Peyer's patch (tissue), 4 donors: ENCODE measurements around the gene ACADSB. TPM values are rescaled to one million over a fixed set of nuclear protein-coding genes. Genes with fewer than 3 reads are reported as not detected.

Experiments
- DNase-seq, 3 donors: peaks; one replicate each; pipeline ENCODE4 v3.0.0-alpha.2; 2017 to 2019
- H3K27ac ChIP-seq, 4 donors: fragments of 200-600 bp; sonication (generic); one replicate each; pipeline ENCODE4 v1.5.1; 2016 to 2019
- H3K27me3 ChIP-seq, 2 donors: fragments of 200-600 bp; sonication (generic); one replicate each; pipeline ENCODE4 v1.5.1; 2019
- H3K36me3 ChIP-seq, 3 donors: fragments of 200-600 bp; sonication (generic); one replicate each; pipeline ENCODE4 v1.5.1; 2016 to 2019
- H3K4me1 ChIP-seq, 4 donors: fragments of 200-600 bp; sonication (generic); one replicate each; pipeline ENCODE4 v1.5.1; 2016 to 2019
- H3K4me3 ChIP-seq, 4 donors: fragments of 200-600 bp; sonication (generic); 1 replicate in 3 of 4; 2 replicates in 1 of 4; pipeline ENCODE4 v1.5.1; 2016 to 2019; ENCODE audit warnings: mild to moderate bottlenecking in 1 of 4
- H3K9me3 ChIP-seq, 4 donors: fragments of 200-600 bp; sonication (generic); one replicate each; pipeline ENCODE4 v1.5.1; 2016 to 2019; ENCODE audit warnings: mild to moderate bottlenecking in 1 of 4
- POLR2A ChIP-seq, 2 donors: fragments of 450-650 bp; IDR thresholded peaks; one replicate each; pipeline ENCODE4 v1.5.1; 2017; ENCODE audit warnings: antibody characterized with exemption in 2 of 2, mild to moderate bottlenecking in 2 of 2, moderate library complexity in 2 of 2
- total RNA-seq, 4 donors: library from RNA; depleted of rRNA; stranded (reverse); fragments of >200 nt; gene quantifications; one replicate each; pipeline ENCODE4 v1.1.0, GENCODE V29; 2016
- TF ChIP-seq, protein P1 (sequence below), 6 experiments: fragments of 450-650 bp in 4 of 6; fragments of 200-600 bp in 2 of 6; sonication (generic) in 1 of 6; IDR thresholded peaks; one replicate each; pipeline ENCODE4 v1.5.1; 2017 to 2019; ENCODE audit warnings: antibody characterized with exemption in 6 of 6, mild to moderate bottlenecking in 3 of 6, moderate library complexity in 1 of 6

Gene ACADSB
- total RNA-seq, 4 donors from 2014 or later = 9.1 to 14.2 (median 10.2) TPM

GRCh38 chr10:122980209-122981065 lies 28.4 kb upstream of the ACADSB start, which contains the start of gene PSTK:
PSTK (plus strand) TSS chr10:122980401; CDS start chr10:122980480, 79 bp downstream.
- peak; percentile 89 to 96 (median 95) for DNase-seq
- Histone ChIP-seq H3K27me3 (no peaks in the 10 kb centered on the region), H3K4me3 (peak within 1 kb of the TSS; percentile 69 to 87 (median 82)), H3K36me3 (no peaks in the 10 kb centered on the region), H3K27ac (peak within 1 kb of the TSS; percentile 90 to 97 (median 94)), H3K4me1 (peaks cover 0 to 6% (median 0%) of the 10 kb centered on the region in 4 donors), H3K9me3 (no peaks in the 10 kb centered on the region)
- TF ChIP-seq, protein P1, sequence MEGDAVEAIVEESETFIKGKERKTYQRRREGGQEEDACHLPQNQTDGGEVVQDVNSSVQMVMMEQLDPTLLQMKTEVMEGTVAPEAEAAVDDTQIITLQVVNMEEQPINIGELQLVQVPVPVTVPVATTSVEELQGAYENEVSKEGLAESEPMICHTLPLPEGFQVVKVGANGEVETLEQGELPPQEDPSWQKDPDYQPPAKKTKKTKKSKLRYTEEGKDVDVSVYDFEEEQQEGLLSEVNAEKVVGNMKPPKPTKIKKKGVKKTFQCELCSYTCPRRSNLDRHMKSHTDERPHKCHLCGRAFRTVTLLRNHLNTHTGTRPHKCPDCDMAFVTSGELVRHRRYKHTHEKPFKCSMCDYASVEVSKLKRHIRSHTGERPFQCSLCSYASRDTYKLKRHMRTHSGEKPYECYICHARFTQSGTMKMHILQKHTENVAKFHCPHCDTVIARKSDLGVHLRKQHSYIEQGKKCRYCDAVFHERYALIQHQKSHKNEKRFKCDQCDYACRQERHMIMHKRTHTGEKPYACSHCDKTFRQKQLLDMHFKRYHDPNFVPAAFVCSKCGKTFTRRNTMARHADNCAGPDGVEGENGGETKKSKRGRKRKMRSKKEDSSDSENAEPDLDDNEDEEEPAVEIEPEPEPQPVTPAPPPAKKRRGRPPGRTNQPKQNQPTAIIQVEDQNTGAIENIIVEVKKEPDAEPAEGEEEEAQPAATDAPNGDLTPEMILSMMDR (IDR thresholded peaks at IDR 0.05) = peak; percentile 86 to 99 (median 97)
- peak; percentile 60 to 63 for TF ChIP-seq POLR2A (IDR thresholded peaks at IDR 0.05)

DNA sequence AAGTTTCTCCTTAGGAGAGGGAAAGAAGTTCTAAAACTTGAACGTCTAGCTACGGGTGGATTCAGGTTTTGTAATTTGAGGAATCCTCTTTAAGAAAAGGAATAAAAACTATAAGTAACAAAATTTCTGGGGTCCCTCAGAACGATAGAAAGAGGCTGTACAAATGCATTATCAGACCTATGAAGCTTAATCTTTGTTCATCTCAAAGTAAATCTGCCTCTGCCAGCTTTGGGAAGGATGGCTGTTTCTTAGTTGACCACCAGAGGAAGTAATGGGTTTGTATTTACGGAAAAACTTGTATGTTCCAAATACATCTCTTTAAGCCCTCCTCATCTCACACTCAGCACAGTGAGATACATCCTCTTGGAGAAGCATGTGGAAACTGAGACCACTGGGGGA lies 27.7 kb upstream of the ACADSB start:
- peaks cover 0 to 6% (median 0%) of the 10 kb centered on the region in 4 donors for H3K4me1 ChIP-seq
- H3K36me3 ChIP-seq = no peaks in the 10 kb centered on the region
- H3K27me3 ChIP-seq = no peaks in the 10 kb centered on the region
- H3K9me3 ChIP-seq = no peaks in the 10 kb centered on the region
- peak overlapping the region in 1 of 4 donors; percentile 97 for H3K27ac ChIP-seq
- peak overlapping the region; percentile 69 to 87 (median 82) for H3K4me3 ChIP-seq
- DNase-seq = no peak
- TF ChIP-seq, protein P1 (IDR thresholded peaks at IDR 0.05) = peak in 4 of 6 experiments; percentile 16 to 35 (median 32)
- no peak for TF ChIP-seq POLR2A (IDR thresholded peaks at IDR 0.05)

DNA sequence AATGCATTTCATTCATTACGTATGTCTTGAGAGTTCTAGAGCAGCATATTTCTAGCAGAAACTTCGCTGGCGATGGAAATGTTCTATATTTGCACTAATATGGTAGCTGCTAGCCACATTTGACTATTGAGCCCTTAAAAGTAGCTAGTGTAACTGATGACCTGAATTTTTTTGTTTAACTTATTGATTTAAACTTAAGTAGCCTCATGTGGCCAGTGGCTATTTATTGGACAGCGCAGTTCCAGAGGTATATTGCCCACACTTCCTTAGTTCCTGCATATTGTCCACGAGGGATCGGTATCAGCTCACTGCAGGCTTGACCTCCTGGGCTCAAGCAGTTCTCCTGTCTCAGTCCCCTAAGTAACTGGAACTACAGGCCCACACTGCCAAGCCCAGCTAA lies 24.9 kb upstream of the ACADSB start:
- no peak for TF ChIP-seq POLR2A (IDR thresholded peaks at IDR 0.05)
- TF ChIP-seq, protein P1 (IDR thresholded peaks at IDR 0.05) = no peak
- no peak overlapping the region for H3K4me3 ChIP-seq
- H3K27ac ChIP-seq = no peak overlapping the region
- peaks cover 0 to 6% (median 0%) of the 10 kb centered on the region in 4 donors for H3K4me1 ChIP-seq
- DNase-seq = no peak
- no peaks in the 10 kb centered on the region for H3K36me3 ChIP-seq
- no peaks in the 10 kb centered on the region for H3K9me3 ChIP-seq
- H3K27me3 ChIP-seq = no peaks in the 10 kb centered on the region

DNA sequence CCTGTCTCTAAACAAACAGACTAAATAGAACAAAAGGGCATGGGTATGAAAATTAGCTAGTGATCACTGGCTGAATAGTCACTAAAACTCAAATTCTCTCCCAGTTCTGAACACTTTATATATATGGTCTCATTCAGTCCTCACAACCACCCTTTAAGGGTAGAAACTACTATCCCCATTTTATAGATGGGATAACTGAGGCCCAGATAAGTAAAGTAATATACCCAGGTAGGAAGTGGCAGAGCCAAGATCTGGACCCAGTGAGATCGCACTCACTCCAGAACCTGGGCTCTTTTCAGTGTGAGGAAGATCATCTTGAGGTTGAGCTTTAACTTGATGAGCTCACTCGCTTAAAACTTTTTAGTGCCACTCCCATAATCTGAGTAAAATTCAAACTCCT lies 24.1 kb upstream of the ACADSB start:
- Histone ChIP-seq H3K4me3 (no peak overlapping the region), H3K36me3 (no peaks in the 10 kb centered on the region), H3K4me1 (peaks cover 0 to 3% (median 0%) of the 10 kb centered on the region in 4 donors), H3K27ac (no peak overlapping the region), H3K9me3 (no peaks in the 10 kb centered on the region), H3K27me3 (no peaks in the 10 kb centered on the region)
- no peak for TF ChIP-seq POLR2A (IDR thresholded peaks at IDR 0.05)
- TF ChIP-seq, protein P1 (IDR thresholded peaks at IDR 0.05) = no peak
- DNase-seq = no peak

DNA sequence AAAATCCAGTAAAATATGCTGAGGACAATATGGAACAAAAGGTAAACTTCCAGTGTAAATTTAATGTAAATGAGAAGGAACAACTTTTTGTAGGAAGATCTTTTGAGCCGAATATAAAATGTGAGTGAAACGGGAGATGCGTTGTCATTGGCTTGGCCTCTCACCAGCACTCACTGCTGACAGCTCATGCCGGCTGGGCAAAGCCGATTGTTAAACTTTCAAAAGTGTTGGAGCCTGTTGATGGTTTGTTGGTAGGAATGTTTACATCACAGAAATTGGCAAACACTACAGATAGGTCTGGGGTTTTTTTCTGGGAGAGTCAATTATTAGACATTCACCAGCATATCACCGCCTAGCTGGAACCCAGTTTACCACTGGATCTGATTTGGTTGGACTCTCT lies 22.5 kb upstream of the ACADSB start:
- Histone ChIP-seq H3K4me1 (no peaks in the 10 kb centered on the region), H3K27me3 (no peaks in the 10 kb centered on the region), H3K36me3 (no peaks in the 10 kb centered on the region), H3K27ac (no peak overlapping the region), H3K4me3 (no peak overlapping the region), H3K9me3 (no peaks in the 10 kb centered on the region)
- TF ChIP-seq POLR2A (IDR thresholded peaks at IDR 0.05) = no peak
- TF ChIP-seq, protein P1 (IDR thresholded peaks at IDR 0.05) = no peak
- no peak for DNase-seq
